Body of pancreas (tissue), 4 donors: ENCODE measurements around the gene APPL2. TPM values are rescaled to one million over a fixed set of nuclear protein-coding genes. Genes with fewer than 3 reads are reported as not detected.
A peak's percentile ranks its signal among the peaks of the same experiment; 100 is the strongest.

ENCODE experiments used
- ATAC-seq: fragments of 150-250 bp; one replicate; pipeline ENCODE4 v1.9.1; 2016
- DNase-seq, 4 donors: peaks; one replicate each; pipeline ENCODE4 v3.0.0-alpha.2; 2019
- H3K27ac ChIP-seq, 4 donors: fragments of 200-600 bp; sonication (generic); 1 replicate in 3 of 4; 2 replicates in 1 of 4; pipeline versions ENCODE4 v1.5.1 to v1.6.1; 2016 to 2019; ENCODE audit warnings: mild to moderate bottlenecking in 1 of 4, mixed read lengths in 1 of 4, moderate library complexity in 1 of 4
- H3K27me3 ChIP-seq, 2 donors: fragments of 200-600 bp; sonication (generic); one replicate each; pipeline ENCODE4 v1.6.0; 2016; ENCODE audit warnings: mild to moderate bottlenecking in 1 of 2
- H3K36me3 ChIP-seq, 2 donors: fragments of 200-600 bp; sonication (generic); replicated peaks in 1 of 2; 2 replicates each; pipeline ENCODE4 v1.5.1; 2016; ENCODE audit warnings: low read depth in 2 of 2; ENCODE audit not compliant: insufficient read depth in 1 of 2
- H3K4me1 ChIP-seq: fragments of 200-600 bp; sonication (generic); one replicate; pipeline ENCODE4 v1.6.0; 2016
- H3K4me3 ChIP-seq, 2 donors: fragments of 200-600 bp; sonication (generic); 1 replicate in 1 of 2; 2 replicates in 1 of 2; pipeline ENCODE4 v1.5.1; 2016 to 2019
- H3K9me3 ChIP-seq, 3 donors: fragments of 200-600 bp; sonication (generic); 1 replicate in 2 of 3; 2 replicates in 1 of 3; pipeline ENCODE4 v1.5.1; 2016
- CTCF ChIP-seq, 7 experiments: fragments of 450-650 bp in 4 of 7; fragments of 200-600 bp in 3 of 7; sonication (generic) in 3 of 7; IDR thresholded peaks; one replicate each; pipeline ENCODE4 v1.5.1; 2016 to 2019; ENCODE audit warnings: antibody characterized with exemption in 7 of 7
- POLR2A ChIP-seq, 3 donors: fragments of 450-650 bp; IDR thresholded peaks; one replicate each; pipeline ENCODE4 v1.6.1; 2016; ENCODE audit warnings: antibody characterized with exemption in 3 of 3, mild to moderate bottlenecking in 2 of 3
- WGBS, 2 donors: methylation state at CpG; one replicate each; pipeline ENCODE4 v1.1.5; 2017; 5-methylcytosine and 5-hydroxymethylcytosine counted together
- intact Hi-C: fragments of 100-400 bp; cut with DNase I; formaldehyde crosslinking; loops from one replicate; pipeline ENCODE4 v1.15.1; 2023
- total RNA-seq, 2 donors: library from RNA; depleted of rRNA; stranded (reverse); fragments of >200 nt; gene quantifications; one replicate each; pipeline ENCODE4 v1.1.0, GENCODE V29; 2016

APPL2 gene
- total RNA-seq, 2 donors from 2014 or later, result 32.4 to 32.6 TPM

GRCh38 chr12:105229371-105229770 is 6.6 kb downstream of the APPL2 start:
- ATAC-seq (no peak), DNase-seq (no peak)
- intact Hi-C loops, result loop anchor here (10.0 kb wide), 1 partner anchor 115 kb away; no protein-coding TSS in a partner anchor
- Histone ChIP-seq H3K36me3 (peaks cover 0 to 2% of the 10 kb centered on the region in 2 donors), H3K27me3 (no peaks in the 10 kb centered on the region), H3K4me1 (peaks cover 42% of the 10 kb centered on the region), H3K27ac (no peak overlapping the region), H3K4me3 (no peak overlapping the region), H3K9me3 (no peaks in the 10 kb centered on the region)
- TF ChIP-seq CTCF (IDR thresholded peaks at IDR 0.05) (no peak), POLR2A (IDR thresholded peaks at IDR 0.05) (no peak)
- WGBS, 2 donors, result 65 to 88% methylated on average over 2 of the region's 2 CpGs

DNA sequence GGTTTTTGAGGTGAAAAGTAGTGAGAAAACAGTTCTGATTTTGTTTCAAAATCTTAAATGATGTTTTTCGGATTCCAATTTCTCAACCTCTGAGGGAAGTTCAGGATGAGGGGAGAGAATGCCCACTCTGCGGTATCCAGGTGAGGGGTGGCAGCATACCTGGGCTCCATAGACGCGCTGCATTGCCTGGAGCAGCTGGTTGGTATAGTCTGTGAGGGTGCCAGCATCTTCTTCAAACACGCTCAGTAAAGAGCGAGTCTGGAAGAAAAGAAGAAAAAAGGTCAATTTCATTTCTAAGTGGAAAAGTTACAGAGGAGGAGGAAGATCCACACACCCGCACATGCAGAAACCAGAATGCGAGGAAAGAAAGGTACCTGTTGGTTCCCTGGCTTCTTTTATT is 7.0 kb downstream of the APPL2 start:
- H3K27ac ChIP-seq, result peak overlapping the region in 1 of 4 donors; percentile 21
- no peak overlapping the region for H3K4me3 ChIP-seq
- no peaks in the 10 kb centered on the region for H3K27me3 ChIP-seq
- intact Hi-C loops, result loop anchor here (10.0 kb wide), 1 partner anchor 116 kb away; no protein-coding TSS in a partner anchor
- no peak for TF ChIP-seq CTCF (IDR thresholded peaks at IDR 0.05)
- no peak for TF ChIP-seq POLR2A (IDR thresholded peaks at IDR 0.05)
- H3K9me3 ChIP-seq, result no peaks in the 10 kb centered on the region
- peaks cover 42% of the 10 kb centered on the region for H3K4me1 ChIP-seq
- peaks cover 0 to 2% of the 10 kb centered on the region in 2 donors for H3K36me3 ChIP-seq
- WGBS, 2 donors, result 94 to 96% methylated on average over 8 of the region's 8 CpGs
- ATAC-seq, result no peak
- DNase-seq, result no peak

DNA sequence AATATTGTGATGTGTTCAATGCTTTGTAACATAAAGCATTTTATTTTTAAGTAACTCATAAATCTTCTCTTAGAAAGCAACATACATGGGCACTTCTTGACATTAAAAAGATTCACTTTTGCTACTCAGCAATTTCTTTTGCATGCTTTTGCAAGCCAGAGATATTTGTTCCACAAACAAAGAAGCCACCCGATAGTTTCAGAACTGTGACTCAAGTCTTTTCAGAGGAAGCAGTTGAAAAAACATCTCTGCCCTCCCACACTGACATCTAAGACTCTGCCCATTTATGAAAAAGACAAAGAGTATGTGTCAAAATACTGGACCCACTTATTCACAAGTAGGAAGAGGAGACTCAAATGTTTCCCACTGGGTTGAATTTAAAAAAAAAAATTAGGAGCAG is 7.5 kb downstream of the APPL2 start:
- WGBS, 2 donors, result 55 to 76% methylated on average over 1 of the region's 1 CpG
- H3K9me3 ChIP-seq, result no peaks in the 10 kb centered on the region
- no peak for TF ChIP-seq POLR2A (IDR thresholded peaks at IDR 0.05)
- no peak for TF ChIP-seq CTCF (IDR thresholded peaks at IDR 0.05)
- H3K36me3 ChIP-seq, result peaks cover 0 to 2% of the 10 kb centered on the region in 2 donors
- no peaks in the 10 kb centered on the region for H3K27me3 ChIP-seq
- H3K4me3 ChIP-seq, result no peak overlapping the region
- DNase-seq, result peak in 1 of 4 donors; percentile 19
- H3K27ac ChIP-seq, result peak overlapping the region in 1 of 4 donors; percentile 21
- H3K4me1 ChIP-seq, result peaks cover 42% of the 10 kb centered on the region
- intact Hi-C loops, result loop anchor here (10.0 kb wide), 1 partner anchor 116 kb away; no protein-coding TSS in a partner anchor
- ATAC-seq, result no peak

- H3K4me3 ChIP-seq, result no peak overlapping the region
- WGBS, 2 donors, result 91 to 92% methylated on average over 3 of the region's 3 CpGs
- no peak for ATAC-seq
- H3K36me3 ChIP-seq, result peaks cover 0 to 2% of the 10 kb centered on the region in 2 donors
- intact Hi-C loops, result loop anchor here (10.0 kb wide), 1 partner anchor 117 kb away; no protein-coding TSS in a partner anchor
- DNase-seq, result no peak
- H3K27ac ChIP-seq, result peak overlapping the region in 1 of 4 donors; percentile 21
- H3K9me3 ChIP-seq, result no peaks in the 10 kb centered on the region
- no peaks in the 10 kb centered on the region for H3K27me3 ChIP-seq
- TF ChIP-seq POLR2A (IDR thresholded peaks at IDR 0.05) (no peak), CTCF (IDR thresholded peaks at IDR 0.05) (no peak)
- peaks cover 38% of the 10 kb centered on the region for H3K4me1 ChIP-seq
These were observed 8.1 kb downstream of the APPL2 start for GRCh38 chr12:105227879-105228278.

DNA sequence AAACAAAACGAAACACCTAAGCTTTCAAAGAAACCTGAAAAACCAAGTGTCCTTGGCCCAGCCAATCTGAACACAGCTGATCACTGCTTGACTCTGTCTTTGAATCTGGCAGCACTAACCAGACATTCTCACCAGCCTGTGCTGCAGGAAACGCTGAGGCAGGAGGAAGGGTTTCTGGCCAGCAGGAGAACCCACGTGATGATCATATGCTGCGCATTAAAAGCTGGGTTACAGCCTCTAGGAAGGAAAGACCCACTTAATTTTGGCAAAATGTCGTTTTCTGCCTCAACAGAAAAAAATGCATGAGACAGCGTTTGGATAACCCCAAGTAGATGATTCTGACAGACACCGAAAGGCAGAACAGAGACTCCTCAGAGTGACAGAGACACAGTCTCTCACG is 9.8 kb downstream of the APPL2 start:
- intact Hi-C loops, result loop anchor here (10.0 kb wide), 1 partner anchor 119 kb away; no protein-coding TSS in a partner anchor
- no peaks in the 10 kb centered on the region for H3K27me3 ChIP-seq
- peak in 2 of 7 experiments; percentile 8 to 16 for TF ChIP-seq CTCF (IDR thresholded peaks at IDR 0.05)
- no peak for TF ChIP-seq POLR2A (IDR thresholded peaks at IDR 0.05)
- H3K9me3 ChIP-seq, result no peaks in the 10 kb centered on the region
- peak; percentile 73 for ATAC-seq
- 21 to 25% methylated on average over 8 of the region's 8 CpGs for whole genome bisulfite sequencing, 2 donors
- H3K36me3 ChIP-seq, result peaks cover 0 to 2% of the 10 kb centered on the region in 2 donors
- peak; percentile 51 to 78 (median 70) for DNase-seq
- H3K27ac ChIP-seq, result peak overlapping the region in 2 of 4 donors; percentile 52 to 57
- H3K4me1 ChIP-seq, result peaks cover 25% of the 10 kb centered on the region
- H3K4me3 ChIP-seq, result no peak overlapping the region
